NT2/D1 (cell line): ENCODE results near the gene TNP1.

Experiments
- DNase-seq: peaks from one replicate; pipeline ENCODE4 v3.0.0-alpha.2; 2011; ENCODE audit warnings: low read depth, low spot score
- H3K27me3 ChIP-seq: 2 replicates; pipeline ENCODE4 v1.6.0; 2011; ENCODE audit warnings: mild to moderate bottlenecking; ENCODE audit not compliant: insufficient read length, insufficient read depth
- H3K36me3 ChIP-seq: 2 replicates; pipeline ENCODE4 v1.6.1; 2011; ENCODE audit warnings: mild to moderate bottlenecking, low read length, mixed read lengths; ENCODE audit not compliant: insufficient read depth, insufficient read length
- H3K4me1 ChIP-seq: 2 replicates; pipeline ENCODE4 v1.5.1; 2011; ENCODE audit not compliant: insufficient read depth, insufficient read length
- H3K4me3 ChIP-seq: 2 replicates; pipeline ENCODE4 v1.5.1; 2011; ENCODE audit warnings: low read depth; ENCODE audit not compliant: insufficient read length
- H3K9ac ChIP-seq: 2 replicates; pipeline ENCODE4 v1.6.0; 2011; ENCODE audit warnings: low read depth; ENCODE audit not compliant: insufficient read length
- H3K9me3 ChIP-seq: 2 replicates; pipeline ENCODE4 v1.5.1; 2011; ENCODE audit warnings: mild to moderate bottlenecking, low read length; ENCODE audit not compliant: insufficient read depth
- SUZ12 ChIP-seq: IDR thresholded peaks from 2 replicates; pipeline ENCODE4 v1.6.1; 2011; ENCODE audit not compliant: insufficient read length, insufficient read depth; ENCODE audit errors: extremely low read depth
- YY1 ChIP-seq: IDR thresholded peaks from 2 replicates; pipeline ENCODE4 v1.6.1; 2011; ENCODE audit not compliant: insufficient read length, insufficient read depth
- ZNF274 ChIP-seq: IDR thresholded peaks from 2 replicates; pipeline ENCODE4 v1.6.1; 2011; ENCODE audit warnings: mild to moderate bottlenecking, low read depth, low read length

Gene TNP1

GRCh38 chr2:216819766-216820165, 40.1 kb downstream of the TNP1 start:
- Histone ChIP-seq H3K4me3 (no peak overlapping the region), H3K36me3 (no peaks in the 10 kb centered on the region), H3K9ac (no peak overlapping the region), H3K27me3 (no peaks in the 10 kb centered on the region), H3K9me3 (no peaks in the 10 kb centered on the region), H3K4me1 (no peaks in the 10 kb centered on the region)
- DNase-seq, result no peak
- TF ChIP-seq SUZ12 (no peak), ZNF274 (no peak), YY1 (no peak)

DNA sequence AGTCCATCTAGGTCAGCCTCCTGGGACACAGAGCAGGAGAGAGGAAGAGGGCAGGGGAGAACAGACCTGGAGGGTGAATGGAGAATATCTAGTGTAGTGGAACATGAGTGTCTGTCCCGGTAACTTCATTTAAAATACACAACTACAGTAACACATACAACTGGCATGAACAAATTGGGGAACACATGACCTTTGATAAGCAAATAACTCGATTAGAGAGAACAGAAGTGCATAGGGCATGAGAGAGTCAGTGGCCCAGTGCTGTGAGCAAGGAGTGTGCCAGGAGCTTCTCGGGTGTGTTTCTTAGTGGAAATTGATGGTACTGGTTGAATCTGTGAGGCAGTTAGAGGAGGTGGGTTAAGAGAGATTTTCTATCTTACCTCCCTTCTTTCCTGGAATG, 40.8 kb downstream of the TNP1 start:
- H3K4me1 ChIP-seq, result no peaks in the 10 kb centered on the region
- no peaks in the 10 kb centered on the region for H3K9me3 ChIP-seq
- TF ChIP-seq YY1 (no peak), SUZ12 (no peak), ZNF274 (no peak)
- DNase-seq, result no peak
- no peak overlapping the region for H3K4me3 ChIP-seq
- H3K36me3 ChIP-seq, result no peaks in the 10 kb centered on the region
- no peaks in the 10 kb centered on the region for H3K27me3 ChIP-seq
- H3K9ac ChIP-seq, result no peak overlapping the region

DNA sequence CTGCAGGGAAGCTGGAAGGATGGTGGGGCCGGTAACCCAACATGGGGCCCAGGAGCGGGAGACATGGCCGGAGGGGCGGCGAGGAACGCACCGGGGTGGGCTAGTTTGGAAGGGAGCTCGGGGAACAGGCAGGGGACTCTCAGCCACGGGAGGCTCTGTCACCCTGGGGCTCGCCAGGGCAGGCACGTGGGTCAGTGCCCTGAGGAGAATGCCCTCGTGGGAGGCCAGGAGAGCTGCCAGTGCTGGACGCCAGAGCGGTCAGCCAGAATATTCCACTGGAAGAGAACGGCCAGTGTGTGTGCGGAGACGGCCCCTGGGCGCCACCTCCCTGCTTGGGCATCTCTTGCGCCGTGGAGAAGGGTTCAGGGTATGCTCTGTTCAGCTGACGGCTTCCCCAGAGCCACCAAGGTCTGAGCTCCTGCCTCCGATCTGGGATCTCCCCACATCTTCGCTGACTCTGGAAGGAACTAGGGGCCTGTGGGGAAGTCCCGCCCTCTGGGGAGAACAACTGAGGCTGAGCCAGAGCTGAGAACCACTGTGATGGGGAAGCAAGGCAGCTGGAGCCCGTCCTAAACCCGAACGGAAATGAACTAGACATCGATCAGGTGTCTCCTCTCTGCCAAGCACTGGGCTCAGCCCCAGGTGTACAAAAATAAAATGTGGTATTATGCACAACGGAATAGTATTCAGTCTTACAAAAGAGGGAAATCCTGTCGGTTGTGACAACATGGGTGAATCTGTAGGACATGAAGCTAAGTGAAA, 49.3 kb downstream of the TNP1 start:
- no peak for DNase-seq
- no peaks in the 10 kb centered on the region for H3K9me3 ChIP-seq
- no peak for TF ChIP-seq YY1
- no peak for TF ChIP-seq ZNF274
- no peak for TF ChIP-seq SUZ12
- no peaks in the 10 kb centered on the region for H3K27me3 ChIP-seq
- no peak overlapping the region for H3K9ac ChIP-seq
- H3K36me3 ChIP-seq, result no peaks in the 10 kb centered on the region
- no peaks in the 10 kb centered on the region for H3K4me1 ChIP-seq
- no peak overlapping the region for H3K4me3 ChIP-seq
